Measurements from ENCODE around the gene CIB4. TPM values are rescaled to one million over a fixed set of nuclear protein-coding genes. Genes with fewer than 3 reads are reported as not detected.

CIB4 gene
- not detected in 2 replicates for total RNA-seq (2014; rRNA removed; shearing (Covaris generic))

DNA sequence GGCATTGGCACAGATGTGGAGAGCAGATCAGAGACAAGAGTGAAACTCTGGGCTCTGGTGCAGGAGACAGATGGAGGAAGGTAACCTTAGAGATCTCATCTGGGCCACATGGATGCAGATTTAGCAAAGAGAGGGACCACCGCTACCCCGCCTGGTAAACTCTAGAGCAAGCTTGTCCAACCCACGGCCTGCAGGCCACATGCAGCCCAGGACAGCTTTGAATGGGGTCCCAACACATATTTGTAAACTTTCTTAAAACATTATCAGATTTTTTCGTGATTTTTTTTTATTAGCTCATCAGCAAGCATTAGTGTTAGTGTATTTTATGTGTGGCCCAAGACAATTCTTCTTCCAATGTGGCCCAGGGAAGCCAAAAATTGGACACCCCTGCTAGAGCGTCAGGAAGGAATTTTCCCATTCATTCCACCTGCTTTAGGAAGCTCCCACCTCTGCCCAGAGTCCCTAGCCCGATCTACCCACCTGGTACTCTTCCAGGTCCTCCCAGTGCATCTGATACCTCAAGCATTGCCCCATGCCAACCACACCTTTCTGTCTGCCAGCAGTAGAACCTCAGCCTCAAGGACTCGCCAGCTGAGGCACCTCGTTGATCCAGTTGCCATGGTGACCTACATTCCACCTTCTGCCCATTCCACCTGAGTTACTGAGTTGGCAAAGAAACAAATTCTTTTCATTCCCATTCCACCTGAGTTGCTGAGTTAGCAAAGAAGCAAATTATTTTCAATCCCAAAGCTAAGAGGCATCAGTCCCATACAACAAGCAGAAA, at the start of gene CIB4:
CIB4 (minus strand) TSS at position 586 of the 784 bp plus-strand sequence; CDS start at position 534, 52 bp downstream.
- peak; percentile 4 for DNase-seq (ENCODE audit: low spot score)

DNA sequence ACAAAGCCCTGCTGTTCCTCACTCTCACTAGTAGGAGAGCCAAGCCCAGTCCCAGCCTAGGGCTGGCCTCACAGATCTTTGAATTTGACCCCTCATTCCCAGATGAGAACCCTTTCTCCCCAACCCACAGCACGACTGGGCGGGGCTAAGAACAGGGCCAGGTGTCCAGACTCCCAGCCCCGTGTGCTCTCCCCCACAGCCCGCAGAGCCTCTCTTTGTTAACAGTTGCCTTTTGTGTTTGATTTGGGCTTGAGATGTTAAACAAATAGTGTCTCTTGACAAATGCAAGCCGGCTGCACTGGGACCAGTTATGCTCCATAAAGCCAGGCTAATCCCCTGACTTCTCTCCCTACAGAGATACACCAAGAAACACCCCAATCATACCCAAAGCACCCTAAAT, 46.6 kb upstream of the CIB4 start:
- DNase-seq (ENCODE audit: low spot score), result no peak

DNA sequence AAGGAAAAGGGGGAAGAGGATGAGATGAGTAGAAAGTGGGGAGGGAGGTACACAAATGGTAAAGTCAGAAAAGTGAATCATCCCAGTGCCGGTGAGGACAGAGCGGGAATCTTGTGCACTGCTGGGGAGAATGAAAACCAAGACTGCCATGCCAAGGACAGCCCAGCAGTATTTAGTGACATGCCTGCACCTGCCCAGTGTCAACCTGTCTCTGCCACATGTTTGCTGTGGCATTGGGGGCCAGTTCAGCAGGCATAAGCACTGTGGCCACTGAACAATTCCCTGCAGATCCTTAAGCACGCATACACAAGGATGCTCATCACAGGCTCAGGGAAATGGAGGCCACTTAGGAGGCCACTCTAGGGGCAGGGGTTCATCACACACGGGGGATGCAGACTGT, 46.2 kb upstream of the CIB4 start:
- DNase-seq (ENCODE audit: low spot score), result no peak

DNA sequence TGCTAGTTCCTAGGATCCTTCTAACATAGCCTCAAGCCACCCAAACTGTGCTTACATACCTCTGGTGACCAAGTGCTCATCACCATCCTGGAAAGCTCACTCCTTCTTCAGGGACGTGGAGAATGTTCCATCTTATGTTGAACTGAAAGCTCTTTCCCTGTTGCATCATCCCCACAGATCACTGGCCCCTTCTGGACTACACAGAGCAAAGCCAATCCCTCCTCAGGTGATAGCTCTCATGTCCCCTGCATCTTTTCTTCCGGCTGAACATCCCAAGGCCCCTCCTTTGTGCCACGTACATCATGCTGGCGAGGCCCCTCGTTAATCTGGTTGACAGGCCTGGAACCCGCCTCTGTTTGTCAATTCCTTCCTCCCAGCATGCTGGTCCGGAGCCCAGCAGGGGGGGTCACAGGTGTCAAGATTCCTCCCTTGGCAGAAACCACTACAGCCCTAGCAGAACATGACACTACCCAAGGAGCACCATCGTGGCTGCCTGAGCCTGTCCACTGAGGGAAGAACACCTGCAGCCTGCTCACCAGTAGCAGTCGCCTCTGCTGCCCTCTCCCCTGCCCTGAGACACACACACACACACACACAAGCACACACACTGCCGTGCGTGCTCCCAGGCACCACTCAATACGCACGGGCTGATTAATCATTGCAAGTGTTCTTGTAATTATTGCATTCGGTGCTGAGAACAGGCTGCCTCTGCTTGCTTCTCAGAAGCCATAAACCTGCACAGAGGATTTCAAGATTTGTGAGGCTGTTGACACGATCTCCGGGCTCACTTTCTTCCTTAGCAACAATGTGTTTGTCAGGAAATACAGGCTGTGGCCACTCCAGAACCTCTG, 45.0 kb upstream of the CIB4 start:
- peak; percentile 28 for DNase-seq (ENCODE audit: low spot score)

DNA sequence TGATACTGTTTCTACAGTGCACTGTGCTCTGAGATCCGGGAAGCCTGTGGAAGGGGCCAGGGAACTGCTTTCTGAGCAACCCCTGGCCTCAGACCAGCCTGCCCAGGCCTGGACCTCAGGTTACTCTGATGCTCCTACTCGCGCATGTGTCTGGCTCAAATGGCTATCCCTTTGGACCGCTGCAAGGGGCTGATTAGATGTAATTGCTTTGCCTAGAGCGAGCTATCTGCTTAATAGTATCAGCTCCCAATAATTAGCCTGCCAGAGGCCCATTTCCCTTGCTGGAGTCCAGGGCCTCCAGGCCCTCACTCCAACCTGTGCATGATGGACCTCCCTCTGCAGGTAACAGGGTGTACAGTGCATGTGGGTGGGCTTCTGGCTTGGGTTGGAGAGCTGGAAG, 44.2 kb upstream of the CIB4 start:
- no peak for DNase-seq (ENCODE audit: low spot score)

DNA sequence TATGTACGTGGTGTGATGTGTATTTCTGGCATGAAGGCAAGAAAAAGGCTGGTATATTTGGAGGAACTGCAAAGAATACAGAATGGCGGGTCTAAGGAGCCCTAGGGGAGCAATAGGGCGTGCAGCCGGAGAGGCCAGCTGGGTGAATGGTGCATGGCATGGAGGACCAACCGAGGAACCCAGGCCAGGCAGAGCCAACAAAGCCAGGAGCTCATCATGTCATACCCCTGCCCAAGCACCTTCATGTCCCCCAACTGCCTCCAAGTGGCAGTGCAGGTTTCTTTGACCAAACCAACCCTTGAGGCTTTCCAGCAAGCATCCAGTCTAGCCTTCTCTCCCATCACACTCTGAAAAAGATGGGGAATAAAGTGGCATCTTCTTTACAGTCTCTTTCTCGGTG, 42.4 kb upstream of the CIB4 start:
- no peak for DNase-seq (ENCODE audit: low spot score)

DNA sequence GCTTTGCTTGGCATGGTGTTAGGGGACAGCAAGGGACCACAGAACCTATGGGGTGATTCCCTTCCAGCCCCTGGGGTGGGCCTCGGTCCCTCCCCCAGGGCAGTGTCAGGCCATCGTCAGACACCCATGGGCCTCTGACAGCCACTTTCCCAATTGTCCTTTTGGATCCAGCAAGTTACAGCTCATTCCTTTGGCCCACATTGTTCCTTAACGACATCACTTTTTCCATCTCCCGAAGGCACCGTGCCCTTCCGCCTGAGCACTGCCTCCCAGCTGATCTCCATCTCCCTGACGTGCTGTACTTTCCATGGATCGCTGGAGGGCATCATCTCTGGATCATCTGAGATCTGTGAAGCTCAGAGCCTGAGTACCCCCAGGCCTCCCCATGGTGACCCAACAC, 41.0 kb upstream of the CIB4 start:
- DNase-seq (ENCODE audit: low spot score), result no peak

DNA sequence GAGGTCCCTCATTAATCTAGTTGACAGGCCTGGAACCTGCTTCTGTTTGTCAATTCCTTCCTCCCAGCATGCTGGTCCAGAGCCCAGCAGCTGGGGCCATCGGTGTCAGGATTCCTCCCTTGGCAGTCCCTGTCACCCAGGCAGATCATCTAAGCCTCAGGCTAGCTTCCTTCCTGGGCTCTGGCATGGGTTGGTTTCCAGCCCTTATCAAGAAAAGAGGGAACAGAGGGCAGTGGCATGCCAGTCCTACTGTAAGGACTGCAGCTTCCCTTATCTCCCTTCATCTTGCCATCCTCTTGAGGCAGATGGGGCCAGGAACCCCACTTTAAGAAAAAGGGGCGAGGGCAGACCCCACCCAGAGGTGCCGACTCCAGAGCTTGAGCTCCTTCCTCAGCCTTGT, 40.5 kb upstream of the CIB4 start:
- no peak for DNase-seq (ENCODE audit: low spot score)

DNA sequence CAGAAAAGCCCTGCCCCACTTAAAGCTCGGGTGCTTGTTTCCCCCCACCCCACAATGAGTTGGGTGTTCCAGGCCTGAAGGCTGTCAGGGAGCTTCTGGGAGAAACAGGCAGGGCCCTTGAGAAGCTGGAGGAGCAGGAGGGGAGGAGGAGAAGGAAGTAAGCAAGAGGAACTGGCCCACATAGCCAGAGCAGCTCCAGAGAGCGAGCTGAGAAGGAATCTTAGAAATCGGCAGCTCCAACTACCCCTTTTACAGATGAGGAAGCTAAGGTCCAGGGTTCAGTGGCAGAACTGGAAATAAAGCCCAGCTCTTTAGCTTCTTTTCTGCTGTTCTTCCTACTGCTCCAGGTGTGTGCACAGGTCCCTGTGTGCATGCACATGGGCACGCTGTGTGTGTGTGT, 38.7 kb upstream of the CIB4 start:
- DNase-seq (ENCODE audit: low spot score), result no peak

DNA sequence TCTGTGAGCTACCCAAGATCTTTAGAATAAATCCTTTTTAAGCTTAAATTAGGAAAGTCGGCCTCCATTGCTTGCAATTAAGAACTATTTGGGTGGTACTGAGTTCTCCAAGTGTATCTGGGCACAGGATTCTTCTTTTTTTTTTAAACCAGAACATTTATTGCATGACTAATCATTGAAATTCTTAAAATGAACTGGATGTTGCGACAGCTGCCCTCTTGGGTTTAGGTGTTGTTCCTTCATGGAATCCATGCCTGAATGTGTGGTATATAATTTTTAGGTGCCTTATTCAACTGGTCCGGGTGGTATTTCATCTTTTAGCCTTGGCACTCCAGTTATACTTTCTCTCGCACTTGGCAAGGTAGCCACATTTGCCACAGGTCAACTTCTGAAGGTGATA, 36.9 kb upstream of the CIB4 start:
- DNase-seq (ENCODE audit: low spot score), result no peak

DNA sequence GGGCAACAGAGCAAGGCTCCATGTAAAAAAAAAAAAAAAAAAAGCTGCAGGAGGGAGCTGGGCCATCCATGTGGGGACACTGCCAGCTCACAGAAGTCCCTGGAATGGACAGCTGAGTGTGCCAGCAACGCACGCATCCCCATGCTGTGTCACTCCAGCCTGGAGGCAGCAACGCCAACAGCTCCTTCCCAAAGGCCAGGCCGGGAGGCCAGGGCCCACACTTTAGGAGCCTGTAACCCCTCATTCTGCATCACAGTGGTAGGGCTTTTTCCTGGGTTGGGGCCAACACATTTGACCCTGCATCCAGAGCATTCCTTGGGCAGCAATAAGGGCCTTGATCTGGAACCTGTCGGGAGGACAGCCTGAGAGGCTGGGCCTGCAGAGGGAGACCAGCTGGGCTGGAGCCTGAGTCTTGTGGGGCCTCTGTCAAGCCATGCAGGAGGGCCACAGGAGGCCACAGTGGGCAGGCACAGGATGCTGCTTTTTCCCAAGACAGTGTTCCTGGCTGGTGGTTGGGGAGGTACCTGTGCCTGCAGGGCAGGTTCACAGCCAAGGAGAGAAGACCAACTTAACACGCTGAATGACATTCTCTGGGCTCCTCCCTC, 34.6 kb upstream of the CIB4 start:
- no peak for DNase-seq (ENCODE audit: low spot score)

DNA sequence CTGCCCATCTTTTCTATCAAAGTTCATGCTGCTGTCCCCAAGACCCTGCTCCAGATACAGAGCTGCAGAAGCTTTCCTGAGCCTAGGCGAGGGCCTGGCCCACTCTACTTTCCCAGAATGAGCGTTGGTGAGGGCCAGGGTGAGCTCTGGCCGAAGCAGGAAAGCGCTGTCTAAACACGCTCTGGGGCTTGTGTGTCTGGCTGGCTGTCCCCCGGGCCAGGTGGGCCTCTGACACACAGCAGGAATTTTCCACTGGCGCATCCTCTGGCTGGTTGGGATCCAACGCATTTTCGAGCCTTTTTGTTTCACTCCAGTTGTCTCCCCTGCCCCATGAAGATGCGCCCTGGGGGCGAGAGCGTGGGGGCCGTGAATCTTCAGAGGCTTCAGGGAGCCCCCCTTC, 33.6 kb upstream of the CIB4 start:
- no peak for DNase-seq (ENCODE audit: low spot score)

DNA sequence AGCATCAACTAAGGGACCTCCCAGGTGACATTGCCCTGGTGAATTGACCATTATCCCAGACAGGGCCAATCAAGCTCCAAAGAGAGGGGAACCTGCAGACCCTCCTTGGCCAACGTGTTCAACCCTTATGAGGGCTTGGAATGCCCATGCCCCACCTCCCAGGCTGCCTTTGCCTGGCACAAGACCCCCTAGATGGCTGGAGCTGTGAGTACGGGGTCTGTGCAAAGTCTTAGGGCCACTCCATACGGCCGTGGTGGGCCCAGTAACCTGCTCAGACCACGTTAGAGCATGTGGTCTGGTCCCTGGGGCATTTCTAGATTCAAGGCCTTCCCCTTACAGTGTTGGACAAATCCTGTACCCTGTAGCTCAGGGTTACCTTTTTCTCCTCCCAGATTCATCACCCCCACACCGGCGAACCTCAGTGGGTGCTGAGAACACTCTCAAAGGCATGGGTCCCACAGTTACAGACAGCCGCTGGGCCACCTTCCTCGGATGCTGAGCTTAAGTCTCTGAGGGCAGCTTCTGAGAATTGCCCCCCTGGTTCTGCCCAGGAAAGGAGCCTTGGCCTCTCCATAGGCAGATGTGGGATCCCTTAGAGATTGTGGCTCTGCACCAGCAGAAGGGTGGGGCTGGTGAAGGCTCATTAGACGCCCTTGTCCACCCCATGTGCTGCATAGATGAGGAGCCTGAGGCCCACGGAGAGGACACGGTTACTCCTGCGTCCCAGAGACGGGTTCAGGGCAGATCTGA, 33.0 kb upstream of the CIB4 start:
- no peak for DNase-seq (ENCODE audit: low spot score)

DNA sequence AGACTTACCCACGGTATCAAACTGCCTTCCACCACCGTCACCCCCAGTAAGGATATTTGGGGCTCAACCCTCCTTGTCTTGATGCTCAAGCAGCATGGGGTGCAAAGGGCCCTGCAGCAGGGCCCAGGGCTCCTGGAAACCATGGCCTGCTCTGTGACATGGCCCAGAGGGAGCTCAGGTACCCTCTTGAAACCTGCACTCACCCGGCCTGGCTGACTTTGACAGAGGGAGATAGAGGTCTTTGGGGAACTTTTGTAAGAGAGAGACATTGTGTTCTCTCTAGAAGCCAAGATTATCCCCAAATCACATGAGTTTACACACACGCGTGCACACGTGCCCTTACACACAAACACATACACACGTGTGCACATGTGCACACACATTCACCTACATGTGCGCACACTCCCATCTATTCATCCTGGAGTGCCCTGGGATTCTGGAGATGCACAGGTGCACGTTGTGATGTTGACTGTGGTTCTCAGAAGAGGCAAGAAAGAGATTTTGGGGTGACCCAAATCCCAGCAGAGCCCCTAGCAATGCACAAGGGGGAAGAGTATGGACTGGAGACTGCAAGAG, 31.7 kb upstream of the CIB4 start:
- no peak for DNase-seq (ENCODE audit: low spot score)

DNA sequence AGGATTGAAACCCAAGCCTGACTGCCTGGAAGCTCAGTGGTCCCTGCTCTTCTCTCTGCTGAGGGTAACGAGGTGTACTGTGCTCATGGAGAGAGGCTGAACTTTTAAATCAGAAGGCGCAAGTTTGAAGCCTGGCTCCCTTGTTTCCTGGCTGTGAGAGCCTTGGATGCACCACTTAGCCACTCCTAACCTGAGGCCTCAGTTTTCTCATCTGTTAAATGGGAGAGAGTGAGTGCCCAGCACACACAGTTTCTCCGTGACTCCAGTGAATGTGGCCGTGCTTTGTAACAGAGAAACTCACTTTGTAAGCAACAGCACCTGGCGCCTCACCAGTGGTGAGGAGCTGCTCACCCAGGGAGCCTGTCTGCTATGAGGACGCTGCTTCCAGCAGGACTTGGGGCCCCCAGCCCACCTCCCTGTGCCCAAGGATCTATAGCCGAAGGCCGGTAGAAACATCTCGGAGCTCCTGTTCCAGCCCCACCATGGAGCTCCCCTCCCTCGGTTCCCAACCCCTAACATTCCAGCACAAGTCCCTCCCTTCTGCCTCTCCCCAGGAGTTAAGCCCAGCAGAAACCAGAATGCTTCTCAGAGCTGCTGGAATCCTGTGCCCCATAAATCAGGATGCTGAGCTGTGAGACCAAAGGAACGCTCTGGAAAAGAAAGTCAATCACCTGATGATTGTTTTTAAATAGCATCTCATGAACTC, 31.1 kb upstream of the CIB4 start:
- DNase-seq (ENCODE audit: low spot score), result no peak

DNA sequence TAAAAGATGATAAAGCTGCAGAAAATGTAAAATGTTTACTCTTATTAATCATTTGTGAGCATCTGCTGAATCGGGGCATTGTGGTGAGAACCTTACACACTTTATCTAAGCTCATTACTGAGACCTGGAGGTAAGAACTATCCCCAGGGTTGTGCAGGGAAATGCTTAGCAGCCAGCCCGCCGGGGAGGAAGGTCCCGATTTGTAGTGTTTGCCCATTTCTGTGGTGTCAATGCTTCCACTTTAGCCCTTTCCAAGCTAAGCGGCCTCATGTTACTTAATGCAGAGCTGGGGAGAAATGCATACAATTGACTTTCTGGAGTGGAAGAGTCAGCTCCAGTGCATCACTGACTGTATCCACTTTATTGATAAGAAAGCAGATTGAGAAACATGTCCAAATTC, 30.5 kb upstream of the CIB4 start:
- DNase-seq (ENCODE audit: low spot score), result no peak

DNA sequence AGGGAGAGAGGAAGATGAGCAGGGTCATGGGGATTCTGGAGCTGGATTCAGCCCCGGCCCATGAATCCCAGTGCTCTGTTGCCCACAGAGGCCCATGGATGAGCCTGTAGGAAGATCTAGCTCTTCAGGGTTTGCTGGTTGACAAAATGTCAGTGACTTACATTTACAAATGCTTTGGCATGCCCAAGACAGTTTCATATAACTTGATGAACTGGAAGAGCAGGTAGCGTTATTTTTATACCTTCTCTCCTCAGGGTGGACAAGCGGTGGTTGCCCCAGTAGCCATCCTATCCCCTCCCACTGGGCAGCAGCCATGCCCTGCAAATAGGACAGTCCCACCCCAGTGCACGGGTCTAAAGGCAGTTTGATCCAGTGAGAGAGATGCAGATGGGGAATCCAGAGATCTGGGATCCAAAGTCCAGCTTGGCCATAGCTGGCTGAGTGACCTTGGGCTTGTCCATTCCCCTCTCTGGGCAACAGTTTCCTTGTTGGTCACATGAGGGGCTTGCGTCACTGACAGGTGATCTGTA, 29.8 kb upstream of the CIB4 start:
- no peak for DNase-seq (ENCODE audit: low spot score)

DNA sequence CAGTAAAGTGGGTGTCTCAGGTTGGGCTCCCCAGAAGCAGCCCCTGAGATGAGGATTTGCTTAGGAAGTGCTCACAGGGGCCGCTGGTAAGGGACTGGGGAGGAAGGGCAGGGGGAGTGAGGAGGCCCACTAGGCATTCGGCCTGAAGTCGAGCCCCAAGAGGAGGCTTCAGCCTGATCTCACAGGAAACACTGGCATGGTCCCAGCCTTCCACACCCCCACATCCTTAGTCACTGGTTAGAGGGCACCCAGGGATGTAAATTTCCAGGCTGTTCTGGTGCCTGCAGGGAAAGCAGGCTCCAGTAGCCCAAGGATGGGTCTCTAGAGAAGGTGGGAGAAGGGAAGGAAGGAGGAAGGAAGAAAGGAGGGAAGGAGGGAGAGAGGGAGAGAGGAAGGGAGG, 29.0 kb upstream of the CIB4 start:
- DNase-seq (ENCODE audit: low spot score), result no peak

DNA sequence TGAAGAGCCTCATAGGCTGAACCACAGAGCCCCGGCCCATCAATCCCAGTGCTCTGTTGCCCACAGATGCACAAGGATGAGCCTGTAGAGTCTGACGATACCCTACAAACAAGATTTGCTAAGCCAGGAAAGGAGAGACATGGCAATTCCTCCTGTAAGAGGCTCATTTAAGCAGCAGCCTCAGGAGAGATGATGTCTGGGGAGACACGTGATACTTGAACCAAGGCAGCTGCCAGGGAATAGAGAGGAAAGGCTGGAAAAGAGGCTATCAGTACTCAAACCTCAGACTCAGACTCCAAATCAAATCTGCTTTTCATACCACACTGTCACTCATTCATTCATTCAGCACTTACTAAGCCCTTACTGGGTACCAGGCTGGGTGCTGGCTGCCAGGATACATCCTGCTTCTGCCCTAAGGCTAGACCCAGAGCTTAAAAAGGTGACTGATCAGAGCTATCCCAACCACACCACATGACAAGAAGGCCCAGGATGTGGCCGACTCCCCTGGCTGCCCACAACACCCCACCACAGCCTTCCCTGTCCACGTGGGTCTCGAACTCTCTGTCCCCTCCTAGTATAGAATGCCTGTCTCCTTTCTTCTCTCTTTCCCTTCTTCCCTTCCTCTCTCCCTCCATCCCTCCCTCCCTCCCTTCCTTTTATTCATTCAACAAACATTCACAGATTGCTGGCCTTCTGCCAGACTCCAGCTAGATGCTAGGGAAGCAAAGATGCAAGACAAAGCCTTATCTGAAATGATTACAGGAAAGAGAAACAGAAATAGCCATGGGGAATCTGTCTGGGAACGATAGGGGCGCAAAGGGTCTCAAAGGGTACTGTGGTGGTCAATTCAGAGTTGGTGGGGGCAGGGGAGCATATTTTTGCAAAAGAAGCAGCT, 27.9 kb upstream of the CIB4 start:
- DNase-seq (ENCODE audit: low spot score), result no peak

DNA sequence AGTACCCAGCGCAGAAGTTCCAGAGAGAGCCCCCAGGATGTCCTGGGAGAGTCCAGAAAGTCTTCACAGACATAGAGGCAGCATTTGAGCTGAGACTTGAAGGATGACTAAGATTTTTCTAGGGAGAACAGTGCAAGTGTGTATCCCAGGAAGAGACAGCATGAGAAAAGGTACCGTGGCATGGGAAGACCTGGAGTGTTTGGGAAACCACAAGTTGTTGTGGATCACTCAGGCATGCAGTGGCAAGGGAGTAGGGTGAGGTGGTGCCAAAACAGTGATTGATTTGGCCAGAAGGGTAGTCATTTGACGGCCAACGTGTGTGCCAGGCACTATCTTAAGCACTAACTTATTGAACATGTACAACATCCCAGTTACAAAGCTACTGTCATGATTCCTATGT, 26.9 kb upstream of the CIB4 start:
- no peak for DNase-seq (ENCODE audit: low spot score)

Measured in HT-29 (cell line).